NCI-H1048 (cell line): ENCODE measurements around the gene OR6J1.
"Not testable (repeated sequence)": the region's sequence is repeated elsewhere in the genome, so short reads cannot be mapped to it uniquely, and the experiment has no call there.

Experiments used
- DNase-seq: peaks from one replicate; lab custom pipeline; 2025; lab: John Stamatoyannopoulos, UW

Gene OR6J1

DNA sequence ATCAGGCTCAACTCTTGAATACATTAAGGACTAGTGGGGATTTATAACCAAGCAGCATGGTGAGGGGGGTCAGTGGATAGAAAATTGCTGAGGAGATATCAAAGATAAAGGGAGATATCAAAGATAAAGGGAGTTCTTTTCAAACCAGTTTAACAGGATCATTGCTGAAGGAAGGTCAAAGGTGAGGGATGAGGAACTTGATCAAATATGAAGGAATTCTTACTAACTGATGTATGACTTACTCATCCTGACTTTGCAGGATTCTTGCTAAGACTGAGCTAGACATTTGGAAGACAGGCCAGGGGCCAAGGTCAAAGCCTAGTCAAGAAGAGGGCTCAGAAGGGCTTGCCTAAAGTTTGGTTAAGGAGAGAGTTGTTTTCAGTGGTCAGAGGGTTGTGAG lies 41.3 kb downstream of the OR6J1 start:
- DNase-seq, result no peak

DNA sequence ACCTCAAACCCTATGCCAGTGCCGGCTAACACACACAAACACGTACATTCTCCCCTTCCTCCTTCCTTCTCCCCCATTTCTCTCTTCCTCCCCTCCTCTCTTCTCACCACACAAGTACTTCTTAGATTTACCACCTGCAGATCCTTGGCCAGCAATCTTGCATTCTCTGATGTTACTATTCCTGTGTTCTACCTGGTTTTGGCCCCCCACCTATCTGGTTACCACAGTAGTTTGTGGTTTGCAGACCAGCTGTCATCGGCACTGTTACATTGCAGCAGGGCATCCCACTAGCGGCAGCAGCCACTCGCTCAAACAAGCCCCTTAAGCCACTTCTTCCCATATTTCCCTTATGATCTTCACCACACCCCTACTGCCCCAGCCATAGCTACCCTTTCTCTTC lies 42.2 kb downstream of the OR6J1 start:
- DNase-seq, result no peak

DNA sequence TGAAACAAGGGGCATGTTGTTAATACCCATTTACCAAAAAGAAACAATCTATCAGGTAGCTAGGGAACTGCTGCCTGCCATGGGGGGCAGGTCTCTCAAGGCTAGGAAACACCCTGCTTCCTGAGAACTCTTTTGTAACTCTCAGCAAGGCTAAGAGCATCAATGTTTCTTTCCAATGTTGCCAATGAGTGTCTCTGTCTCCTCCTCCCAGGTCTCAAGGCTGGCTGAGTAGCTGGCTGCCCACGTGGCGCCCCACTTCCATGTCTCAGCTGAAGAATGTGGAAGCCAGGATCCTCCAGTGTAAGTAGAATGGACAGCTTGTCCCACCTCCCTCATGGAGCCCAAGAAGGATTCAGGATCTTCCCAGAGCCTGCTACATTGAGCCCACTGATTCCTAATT lies 42.7 kb downstream of the OR6J1 start:
- DNase-seq, result no peak

DNA sequence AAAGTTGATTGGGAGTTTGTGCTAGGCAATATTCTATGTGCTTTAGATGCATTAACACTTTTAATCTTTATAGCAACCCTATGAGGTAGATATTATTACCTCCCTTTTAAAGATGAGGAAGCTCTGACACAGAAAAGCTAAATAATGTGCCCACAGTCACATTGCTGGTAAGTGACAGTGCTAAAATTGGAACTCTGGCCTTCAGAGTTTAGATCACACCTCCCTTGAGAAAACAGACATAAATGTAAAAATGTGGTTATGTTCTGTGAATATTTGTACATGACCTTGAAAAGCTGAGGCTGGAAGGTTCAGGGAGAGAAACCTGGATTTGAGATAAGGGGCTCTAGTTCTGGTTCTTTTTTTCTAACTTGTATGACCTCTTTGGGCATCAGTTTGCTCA lies 44.1 kb downstream of the OR6J1 start:
- DNase-seq, result no peak

DNA sequence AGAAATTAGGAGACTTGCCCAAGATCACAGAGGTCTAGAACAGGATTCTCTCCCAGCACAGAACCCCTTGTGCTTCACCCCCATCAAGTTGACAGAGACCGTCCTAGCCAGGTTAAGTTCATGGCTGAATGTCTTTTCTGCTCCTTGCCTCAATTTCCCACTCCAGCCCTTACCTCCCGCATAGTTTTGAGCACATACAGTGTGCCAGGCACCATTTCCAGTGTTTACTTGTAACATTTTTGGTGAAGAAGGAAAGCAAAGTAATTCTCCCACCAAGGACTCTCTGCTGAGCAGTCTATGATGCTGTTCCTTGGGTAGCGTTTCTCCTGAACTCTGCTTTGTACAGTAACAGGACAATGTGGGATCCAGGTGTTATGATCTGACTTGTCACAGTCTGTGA lies 44.8 kb downstream of the OR6J1 start:
- DNase-seq, result no peak

DNA sequence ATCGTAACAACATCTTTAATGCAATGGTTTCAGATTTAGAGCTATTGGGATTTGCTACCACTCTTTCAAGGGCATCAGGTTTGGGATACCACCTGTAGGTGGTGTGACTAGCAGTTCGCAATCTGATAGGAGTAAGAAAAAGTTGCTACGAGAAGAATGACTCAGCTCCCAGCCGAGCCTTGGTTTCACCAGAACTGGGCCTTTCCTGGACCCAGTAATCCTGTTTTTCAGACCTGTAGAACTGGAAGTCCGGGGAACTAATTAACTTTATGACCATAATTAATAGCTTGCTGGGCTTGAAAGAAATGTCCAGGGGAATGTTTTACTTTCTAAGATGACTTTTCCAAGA lies 45.3 kb downstream of the OR6J1 start:
- no peak for DNase-seq

DNA sequence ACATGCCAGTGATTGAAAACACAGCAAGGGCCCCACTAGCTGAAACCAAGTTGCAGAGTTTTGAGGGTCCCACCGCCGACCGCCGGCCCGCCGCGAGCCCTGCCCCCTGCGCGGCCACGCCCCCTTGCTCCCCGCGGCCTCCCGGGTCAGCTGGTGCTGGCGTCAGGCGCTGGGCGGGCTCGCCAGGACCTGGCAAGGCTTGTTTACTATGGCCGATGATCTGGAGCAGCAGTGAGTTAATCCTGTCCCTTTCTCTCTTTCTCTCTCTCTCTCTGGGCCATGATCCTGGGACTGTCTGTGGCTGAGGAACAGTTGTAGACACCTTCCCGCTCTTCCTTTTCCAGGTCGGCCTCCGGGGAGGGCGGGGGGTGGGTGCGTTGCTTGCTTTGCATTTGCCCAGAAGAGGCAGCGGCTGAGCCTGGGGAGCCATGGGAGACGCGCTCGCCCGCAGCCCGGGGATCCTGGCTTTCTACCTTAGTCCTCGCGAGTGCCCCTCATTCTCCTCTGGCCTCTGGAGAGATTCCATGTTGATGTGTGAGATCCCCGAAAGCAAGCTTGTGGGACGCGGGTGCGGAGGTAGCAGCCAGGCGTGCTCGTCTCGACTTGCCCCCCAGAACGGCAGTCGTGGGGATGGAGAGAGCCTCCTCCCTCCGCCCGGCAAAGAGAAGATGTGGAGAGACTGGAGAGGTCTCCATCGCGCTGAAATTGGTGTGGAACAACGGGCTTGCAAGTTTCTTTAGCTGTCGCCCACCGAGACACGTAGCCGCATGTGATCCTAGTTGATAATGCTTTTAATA lies 45.9 kb downstream of the OR6J1 start, which contains the start of gene ABHD4:
TSS of gene ABHD4 (plus strand) at position 202 of the 797 bp plus-strand sequence. CDS start at position 209, 7 bp downstream.
- peak; percentile 35 for DNase-seq

DNA sequence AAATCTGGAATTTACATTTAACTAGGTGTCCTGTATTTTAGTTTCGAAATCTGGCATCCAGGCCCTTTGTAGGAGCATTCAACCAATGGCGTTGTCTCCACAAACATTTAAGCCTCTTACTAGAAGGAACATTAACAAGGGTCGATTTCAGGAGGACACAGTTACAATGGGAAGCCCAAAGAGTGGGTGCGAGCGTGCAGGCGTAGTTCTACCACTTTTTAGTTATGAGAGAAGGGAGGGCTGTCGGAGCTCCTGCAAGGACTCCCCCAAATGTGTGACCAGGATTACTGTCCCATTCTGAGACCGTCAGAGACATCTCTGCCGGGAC lies 46.4 kb downstream of the OR6J1 start:
- DNase-seq, result no peak

DNA sequence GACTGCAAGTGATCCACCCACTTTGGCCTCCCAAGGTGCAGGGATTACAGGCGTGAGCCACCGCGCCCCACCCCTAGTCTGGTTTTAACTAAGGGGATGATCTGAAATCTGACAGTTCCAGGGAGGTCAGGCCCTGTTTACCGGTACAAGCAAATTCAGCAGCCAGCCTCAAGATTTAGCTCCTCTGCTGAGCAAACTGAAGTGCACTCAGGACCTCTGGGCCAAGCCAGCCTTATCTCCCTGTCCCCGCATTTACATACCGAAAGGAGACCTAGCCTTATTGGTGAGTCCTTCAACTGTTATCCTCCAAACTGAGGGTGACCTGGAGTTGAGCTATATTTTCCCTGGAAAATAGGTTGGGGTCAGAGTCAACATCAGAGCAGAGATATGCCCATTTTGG lies 46.9 kb downstream of the OR6J1 start:
- DNase-seq, result no peak

DNA sequence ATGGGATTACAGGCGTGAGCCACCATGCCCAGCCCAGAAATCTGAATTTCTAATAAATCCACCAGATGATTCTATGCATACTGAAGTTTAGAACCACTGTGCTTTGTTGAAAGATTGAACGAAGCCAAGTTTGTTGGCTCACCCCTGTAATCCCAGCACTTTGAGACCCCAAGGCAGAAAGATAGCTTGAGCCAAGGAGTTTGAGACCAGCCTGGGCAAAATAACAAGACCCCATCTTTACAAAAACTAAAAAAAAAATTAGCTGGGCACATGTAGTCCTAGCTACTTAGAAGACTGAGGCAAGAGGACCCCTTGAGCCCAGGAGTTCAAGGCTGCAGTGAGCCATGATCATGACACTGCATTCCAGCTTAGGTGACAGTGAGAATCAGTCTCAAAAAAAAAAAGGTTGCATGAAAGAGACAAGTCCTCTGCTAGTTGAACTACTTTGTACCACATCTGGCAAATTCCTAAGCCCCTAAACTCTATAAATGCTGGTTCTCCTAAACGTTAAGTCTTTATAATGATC lies 47.7 kb downstream of the OR6J1 start:
- DNase-seq, result no peak

DNA sequence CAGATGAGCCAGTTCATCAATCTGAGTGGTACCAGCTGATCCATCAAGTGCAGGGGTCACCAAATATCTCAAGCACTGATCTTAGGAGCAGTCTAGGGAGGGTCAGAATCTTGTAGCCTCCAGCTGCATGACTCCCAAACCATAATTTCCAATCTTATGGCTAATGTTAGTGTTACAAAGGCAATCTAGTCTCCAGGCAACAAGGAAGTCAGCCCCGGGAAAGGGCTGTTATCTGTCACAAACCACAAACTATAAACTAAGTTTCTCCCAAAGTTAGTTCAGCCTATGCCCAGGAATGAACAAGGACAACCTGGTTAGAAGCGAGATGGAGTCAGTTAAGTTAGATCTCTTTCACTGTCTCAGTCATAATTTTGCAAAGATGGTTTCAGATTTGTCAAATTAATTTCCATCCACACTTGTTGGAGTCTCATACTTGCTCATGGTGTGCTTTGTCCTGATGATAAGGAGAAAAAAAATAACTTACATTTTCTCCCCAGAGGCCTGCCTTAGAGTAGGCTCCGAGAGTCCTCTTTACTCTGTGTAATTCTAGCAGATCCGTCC lies 49.9 kb downstream of the OR6J1 start:
- no peak for DNase-seq

DNA sequence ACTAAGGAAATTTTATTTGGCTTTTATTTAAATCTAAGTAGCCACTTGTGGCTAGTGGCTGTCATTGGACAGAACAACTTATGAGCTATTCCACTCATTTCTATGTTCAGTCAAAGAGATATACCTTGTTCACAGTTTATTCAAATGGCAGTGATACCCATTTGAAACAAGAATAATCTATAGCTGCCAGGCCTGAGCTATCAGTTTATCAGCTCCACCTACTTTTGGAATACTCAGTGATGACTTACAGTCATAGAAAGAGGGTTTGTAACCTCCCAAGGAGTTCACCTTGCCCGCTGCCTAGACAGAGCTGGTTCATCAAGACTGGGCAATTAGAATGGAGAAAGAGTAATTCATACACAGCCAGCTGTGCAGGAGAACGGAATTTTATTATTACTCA lies 50.6 kb downstream of the OR6J1 start:
- DNase-seq, result no peak

DNA sequence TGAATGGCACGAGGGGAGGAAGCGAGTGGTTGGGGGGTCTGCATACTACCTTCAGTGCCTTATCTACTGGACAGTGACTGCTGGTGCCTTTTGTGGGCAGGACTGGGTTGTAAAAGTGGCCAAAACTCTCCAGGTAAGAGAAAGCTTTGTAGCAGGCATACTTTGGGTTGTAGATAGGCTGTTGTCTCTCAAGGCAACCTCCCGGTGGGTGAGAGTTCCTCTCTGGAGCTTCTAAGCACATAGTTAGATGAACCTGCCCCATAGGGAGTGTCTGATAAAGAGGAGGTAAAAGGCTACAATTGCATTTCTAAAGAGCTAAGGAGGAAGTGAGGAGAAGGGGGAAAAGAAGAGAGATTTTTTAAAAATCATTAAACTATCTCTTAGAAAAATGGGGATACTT lies 51.0 kb downstream of the OR6J1 start:
- no peak for DNase-seq

DNA sequence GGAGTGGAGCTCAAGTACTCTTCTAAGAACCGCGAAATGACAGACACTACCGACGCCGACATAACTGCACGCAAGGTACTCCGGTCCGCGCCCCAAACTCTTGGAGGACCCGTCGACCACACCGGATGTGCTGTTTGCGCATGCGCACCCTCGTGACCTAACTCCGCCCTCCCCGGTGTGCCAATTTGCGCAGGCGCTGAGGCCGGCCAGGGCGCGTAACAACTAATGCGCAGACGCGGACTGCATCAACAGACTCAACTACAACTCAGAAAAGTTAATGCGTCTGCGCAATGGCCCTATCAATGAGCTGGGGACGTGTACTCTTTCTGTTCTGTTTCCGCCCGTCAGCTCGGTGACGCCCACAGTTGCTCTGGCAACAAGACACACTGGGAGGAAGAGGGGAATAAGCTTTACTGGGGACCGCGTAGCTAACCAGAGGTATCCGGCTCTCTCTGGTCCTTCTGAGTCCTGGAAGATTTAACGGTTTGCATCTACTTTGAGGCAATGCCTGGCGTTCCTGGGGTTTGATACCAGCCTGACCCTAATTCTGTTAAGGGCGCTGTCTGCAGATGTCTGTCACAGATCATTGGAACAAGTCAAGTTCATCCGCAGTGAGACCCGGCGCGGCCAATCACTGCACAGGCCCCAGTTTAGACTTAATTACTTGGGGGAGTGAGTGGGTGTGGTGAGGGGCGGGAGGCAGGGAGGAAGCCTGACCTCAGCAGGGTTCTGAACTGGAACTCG lies 54.9 kb downstream of the OR6J1 start, which contains the start of gene DAD1:
TSS of gene DAD1 (minus strand) at position 129 of the 744 bp plus-strand sequence. CDS start at position 62, 67 bp downstream.
- DNase-seq, result peak; percentile 95

DNA sequence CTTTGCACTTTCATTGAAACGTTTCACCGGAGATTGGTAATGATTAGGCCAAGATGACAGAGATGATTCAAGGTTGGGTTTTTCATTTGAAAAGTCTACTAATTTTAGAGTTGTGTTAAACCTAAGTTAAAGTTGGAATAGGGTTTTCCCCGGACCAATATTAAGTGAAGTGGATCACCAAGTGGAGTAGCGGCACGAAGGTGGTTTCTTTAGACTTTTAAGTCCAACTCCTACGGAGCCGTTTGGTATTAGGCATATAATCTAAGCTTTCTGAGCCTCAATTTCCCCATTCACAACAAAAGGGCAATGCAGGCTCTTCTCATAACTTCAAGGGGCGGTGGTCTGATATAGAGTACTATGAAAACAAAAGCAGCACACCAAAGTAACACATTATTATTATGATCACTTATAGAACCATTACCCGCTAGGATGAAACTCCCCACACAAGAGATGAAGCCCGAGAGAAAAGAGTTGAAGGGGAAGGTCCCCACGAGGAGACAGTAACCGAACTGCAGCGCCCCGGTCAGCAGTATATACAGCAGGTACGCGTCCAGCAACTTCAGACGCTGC lies 55.5 kb downstream of the OR6J1 start:
- DNase-seq, result no peak

DNA sequence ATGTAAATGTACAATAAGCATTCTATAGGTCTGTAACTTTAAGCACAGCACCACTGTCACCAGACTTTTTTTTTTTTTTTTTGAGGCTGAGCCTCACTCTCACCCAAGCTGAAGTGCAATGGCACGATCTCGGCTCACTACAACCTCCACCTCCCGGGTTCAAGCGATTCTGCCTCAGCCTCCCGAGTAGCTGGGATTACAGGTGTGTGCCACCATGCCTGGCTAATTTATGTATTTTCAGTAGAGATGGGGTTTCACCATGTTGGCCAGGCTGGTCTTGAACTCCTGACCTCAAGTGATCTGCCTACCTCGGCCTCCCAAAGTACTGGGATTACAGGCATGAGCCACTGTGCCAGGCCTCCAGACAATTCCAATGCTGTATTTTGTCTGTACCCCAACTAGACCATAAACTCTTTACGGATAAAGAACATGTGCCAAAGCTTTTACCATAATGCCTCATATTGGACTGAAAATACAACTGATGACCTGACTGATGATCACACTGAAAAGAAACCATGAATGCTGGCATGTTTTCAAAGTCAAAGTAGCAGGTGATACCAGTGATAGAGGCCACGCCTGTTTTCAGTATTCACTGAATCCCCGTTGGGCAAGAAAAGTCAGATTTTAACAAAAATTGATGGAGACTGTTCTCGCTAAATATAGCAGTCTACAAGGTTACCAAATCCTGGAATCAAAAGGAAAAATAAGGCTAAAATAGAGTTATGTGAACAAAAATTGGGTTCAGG lies 56.3 kb downstream of the OR6J1 start:
- DNase-seq, result not testable (repeated sequence)

DNA sequence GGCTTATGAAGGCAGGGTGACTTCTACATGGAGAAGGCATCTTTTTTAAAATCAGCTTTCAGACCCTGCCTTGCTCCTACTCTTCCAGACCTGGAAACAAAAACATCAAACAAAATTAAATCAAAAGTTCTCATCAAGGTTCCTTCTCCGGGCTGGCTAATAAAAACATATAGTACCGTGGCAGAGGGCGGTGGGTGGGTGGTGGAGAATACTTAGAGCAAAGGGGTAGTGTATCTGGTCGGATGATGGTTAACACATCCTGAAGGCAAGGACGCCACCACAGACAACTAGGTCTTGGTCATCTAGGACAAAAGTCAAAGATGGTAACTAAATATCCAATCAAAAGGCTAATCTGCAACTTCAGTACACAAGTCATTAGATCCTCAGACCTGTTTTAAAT lies 56.9 kb downstream of the OR6J1 start:
- no peak for DNase-seq

DNA sequence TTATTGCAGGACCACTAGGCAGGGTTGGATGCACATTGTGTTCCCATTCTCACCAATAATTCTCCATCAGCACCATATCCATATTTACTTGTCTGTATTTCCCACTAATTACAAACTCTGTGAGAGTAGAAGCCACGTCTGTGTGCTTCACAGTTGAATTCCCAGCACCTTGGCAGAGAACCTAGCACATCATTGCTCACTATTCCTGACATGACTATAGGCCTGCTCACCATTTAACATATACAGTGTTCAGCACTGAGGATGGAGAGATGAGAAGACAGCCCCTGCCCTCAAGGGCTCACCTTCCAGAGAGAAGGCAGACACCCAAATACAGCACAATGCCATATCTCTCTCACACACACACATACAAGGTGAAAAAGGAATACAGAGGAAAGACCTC lies 60.2 kb downstream of the OR6J1 start:
- DNase-seq, result no peak
